HCEC 1CT (cell line): Measurements from ENCODE around the gene PHAX.
"Not testable (repeated sequence)": the region's sequence is repeated elsewhere in the genome, so short reads cannot be mapped to it uniquely, and the experiment has no call there.

Experiments used
- DNase-seq: peaks from one replicate; pipeline ENCODE4 v3.0.0-alpha.2; 2017

The PHAX gene

DNA sequence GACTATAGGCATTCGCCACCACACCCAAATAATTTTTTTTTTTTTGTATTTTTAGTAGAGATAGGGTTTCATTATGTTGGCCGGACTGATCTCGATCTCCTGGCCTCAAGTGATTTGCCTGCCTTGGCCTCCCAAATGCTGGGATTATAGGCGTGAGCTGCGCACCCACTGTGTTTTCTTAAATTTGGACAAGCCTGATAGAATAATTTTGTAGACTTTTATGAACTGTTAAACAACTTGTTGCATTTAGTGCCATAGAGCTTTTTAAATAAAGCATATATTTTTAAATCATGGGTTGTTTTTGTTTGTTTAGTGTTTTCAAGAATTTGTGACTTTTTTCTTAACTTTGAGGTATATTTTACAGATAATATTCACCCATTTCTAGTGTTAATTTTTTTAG, 4.8 kb downstream of the PHAX start:
- DNase-seq: no peak

DNA sequence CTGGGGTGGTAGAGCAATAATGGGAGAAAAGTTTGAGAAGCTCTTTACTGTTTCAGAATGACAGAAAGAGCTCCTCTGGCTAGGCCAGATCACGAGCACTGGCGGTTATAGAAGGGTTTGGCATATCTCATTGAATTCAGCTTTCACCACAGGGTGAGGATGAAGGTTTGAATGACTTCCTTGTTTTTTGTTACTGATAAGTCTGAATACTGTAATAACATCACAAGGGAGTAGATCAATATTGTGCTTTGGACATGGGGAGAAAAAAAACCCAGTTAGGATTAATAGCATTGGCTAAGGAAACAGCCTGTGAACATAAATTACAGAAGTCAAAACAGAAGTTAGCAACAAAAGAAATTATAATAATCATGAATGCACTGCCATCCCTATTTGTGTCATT, 9.4 kb downstream of the PHAX start:
- no peak for DNase-seq

DNA sequence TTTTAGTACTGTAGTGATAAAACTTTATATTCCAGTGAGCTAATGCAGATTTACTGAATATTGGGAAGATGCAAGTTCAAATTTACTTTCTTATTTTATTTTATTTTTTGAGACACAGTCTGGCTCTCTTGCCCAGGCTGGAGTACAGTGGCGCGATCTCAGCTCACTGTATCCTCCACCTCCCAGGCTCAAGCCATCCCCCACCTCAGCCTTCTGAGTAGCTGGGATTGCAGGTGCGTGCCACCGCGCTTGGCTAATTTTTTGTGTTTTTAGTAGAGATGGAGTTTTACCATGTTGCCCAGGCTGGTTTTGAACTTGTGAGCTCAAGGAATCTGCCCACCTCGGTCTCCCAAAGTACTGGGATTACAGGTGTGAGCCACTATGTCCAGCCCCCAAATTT, 9.9 kb downstream of the PHAX start:
- no peak for DNase-seq

DNA sequence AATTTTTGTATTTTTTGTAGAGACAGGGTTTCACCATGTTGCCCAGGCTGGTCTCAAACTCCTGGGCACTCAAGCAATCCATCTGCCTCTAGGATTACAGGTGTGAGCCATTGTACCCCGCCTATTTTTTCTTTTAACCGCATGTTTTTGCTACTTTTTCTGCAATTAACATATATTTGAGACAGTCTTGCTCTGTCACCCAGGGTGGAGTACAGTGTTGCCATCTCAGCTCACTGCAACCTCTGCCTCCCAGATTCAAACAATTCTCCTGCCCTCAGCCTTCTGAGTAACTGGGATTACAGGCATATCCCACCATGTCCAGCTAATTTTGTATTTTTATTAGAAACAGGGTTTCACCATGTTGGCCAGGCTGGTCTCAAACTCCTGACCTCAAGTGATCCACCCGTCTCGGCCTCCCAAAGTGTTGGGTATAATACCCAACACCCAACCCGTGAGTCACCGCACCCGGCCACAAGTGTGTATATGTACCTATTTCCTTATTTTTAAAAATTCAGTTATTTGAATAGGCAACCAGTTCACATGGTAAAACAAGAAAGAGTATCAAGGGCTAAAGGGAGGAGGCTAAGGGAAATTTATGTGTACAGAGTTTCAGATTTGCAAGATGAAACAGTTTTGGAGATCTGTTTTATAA, 13.3 kb downstream of the PHAX start:
- DNase-seq: no peak

DNA sequence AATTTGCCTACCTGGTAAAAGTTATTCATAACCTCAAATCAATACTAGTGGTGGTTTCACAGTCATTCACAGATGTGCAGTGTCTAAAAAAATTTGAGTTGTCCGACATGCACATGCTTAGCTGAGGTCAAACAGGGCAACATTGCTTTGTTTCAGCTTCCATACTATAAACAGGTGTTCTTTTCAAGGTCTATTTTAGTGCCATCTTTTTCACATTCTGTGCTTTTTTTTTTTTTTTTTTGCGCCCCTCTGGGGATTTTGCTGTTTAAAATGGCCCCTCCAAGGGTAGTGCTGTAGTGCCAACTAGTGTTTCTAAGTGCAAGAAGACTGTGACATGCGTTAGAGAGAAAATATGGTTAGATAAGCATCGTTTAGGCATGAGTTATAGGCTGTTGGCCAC, 14.5 kb downstream of the PHAX start:
- DNase-seq: no peak

DNA sequence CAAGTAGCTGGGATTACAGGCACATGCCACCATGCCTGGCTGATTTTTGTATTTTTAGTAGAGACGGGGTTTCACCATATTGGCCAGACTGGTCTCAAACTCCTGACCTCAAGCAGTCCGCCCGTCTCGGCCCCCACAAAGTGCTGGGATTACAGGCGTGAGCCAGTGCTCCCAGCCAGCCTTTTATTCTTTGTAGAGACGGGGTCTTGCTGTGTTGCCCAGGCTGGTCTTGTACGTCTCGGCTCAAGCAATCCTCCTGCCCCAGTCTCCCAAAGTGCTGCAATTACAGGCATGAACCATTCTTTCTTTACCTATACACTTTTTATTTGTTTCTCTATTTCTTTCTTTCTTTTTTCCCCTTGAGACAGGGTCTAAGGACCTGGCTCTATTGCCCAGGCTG, 16.9 kb downstream of the PHAX start:
- DNase-seq: not testable (repeated sequence)

DNA sequence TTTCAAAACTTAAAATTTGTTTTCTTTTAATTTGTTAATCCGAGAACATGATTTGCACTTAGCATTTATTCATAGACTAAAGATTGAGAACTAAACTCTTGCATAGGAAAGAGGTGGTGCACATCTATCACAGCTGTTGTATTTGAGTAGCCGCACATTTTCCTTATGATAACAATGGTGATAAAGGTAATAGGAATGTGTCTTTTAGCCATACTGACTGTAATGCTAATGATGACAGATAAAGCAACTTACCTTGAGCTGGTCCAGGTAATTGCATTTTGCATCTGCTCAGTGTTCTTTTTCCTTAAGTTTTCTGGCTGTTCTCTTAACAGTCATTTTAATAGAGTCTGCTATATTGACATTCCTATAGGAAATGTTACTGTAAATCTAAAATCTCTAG, 19.0 kb downstream of the PHAX start:
- DNase-seq: no peak

DNA sequence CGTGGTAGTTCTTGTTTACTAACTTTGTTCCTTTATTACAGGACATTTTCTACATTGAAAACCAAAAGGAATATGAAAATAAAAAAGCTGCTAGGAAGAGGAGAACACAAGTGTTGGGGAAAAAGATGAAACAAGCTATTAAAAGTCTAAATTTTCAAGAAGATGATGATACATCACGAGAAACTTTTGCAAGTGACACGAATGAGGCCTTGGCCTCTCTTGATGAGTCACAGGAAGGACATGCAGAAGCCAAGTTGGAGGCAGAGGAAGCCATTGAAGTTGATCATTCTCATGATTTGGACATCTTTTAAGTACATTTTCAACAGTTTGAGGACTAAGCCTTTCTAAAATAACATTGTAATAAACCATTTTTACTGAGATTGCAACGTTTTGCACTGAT, 23.8 kb downstream of the PHAX start:
- DNase-seq: peak; percentile 88

DNA sequence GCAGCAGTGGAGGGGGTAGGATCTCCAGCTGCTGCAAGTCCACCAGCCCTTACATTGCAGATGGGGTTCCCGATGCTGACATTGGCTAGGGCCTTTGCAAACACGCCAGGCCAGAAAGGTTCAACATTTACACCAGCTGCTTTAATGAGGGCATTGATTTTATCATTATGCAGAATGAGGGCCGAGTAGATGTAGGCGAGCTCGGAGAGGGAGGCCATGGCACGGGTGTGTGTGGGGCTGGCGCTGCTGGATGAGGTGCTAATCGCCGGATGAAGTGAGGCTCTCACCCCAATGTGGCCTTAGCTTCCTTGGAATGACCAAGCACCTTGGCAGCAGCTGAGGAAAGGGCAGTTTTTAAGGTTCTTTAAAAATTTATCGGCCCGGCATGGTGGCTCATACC, 27.4 kb downstream of the PHAX start:
- DNase-seq: no peak

DNA sequence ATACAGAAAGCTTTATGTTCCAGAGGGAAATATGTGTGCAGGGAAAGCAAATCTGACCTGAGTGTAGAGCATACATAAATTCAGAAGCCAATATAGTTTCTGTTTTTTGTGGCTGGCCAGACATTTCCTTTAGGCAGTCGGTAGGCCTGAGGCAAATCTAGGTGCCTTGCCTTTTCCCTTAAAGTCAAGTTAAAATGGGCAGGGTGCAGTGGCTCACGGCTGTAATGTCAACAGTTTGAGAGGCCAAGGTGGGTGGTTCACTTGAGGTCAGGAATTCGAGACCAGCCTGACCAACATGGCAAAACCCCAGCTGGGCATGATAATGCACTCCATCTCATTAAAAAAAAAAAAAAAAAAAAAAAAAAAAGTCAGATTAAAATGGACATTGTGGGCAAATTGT, 31.2 kb downstream of the PHAX start:
- DNase-seq: no peak

DNA sequence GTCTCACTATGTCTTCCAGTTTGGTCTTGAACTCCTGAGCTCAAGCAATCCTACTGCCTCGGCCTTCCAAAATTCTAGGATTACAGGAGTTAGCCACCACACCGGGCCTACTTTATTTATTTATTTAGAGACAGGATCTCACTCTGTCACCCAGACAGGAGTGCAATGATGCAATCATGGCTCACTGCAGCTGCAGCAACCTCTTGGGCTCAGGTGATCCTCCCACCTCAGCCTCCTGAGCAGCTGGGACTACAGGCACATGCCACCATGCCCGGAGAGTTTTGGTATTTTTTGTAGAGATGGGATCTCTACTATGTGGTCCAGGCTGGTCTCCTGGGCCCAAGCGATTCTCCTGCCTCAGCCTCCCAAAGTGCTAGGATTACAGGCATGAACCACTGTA, 32.8 kb downstream of the PHAX start:
- no peak for DNase-seq

DNA sequence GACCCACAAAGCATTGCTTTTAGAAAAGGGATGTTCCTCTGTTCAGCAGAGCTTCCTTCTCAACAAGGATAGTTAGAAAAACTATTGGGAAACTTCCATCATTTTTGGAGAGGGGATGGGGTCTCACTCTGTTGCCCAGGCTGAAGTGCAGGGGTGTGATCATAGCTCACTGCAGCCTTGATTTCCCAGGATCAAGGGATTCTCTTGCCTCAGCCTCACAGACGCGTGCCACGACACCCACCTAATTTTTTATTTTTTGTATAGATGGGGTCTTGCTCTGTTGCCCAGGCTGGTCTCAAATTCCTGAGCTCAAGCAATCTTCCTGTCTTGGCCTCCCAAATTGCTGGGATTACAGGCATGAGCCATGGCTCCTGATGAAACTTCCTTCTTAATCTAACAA, 34.8 kb downstream of the PHAX start:
- no peak for DNase-seq

DNA sequence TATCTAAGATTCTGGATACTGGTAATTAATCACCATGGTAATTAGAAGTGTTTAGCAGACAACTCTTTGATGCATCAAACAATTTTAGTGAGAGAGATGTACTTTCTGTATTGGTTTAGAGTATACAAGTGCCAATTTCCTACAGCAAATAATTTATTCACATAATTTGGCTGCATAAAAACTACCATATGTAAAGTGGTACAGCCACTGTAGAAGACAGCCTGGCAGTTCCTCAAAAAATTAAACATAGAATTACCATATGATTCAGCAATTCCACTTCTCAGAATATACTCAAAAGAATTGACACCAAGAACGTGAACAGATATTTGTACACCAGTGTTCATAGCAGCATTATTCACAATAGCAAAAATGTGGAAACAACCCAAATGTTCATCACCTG, 36.2 kb downstream of the PHAX start:
- DNase-seq: no peak

DNA sequence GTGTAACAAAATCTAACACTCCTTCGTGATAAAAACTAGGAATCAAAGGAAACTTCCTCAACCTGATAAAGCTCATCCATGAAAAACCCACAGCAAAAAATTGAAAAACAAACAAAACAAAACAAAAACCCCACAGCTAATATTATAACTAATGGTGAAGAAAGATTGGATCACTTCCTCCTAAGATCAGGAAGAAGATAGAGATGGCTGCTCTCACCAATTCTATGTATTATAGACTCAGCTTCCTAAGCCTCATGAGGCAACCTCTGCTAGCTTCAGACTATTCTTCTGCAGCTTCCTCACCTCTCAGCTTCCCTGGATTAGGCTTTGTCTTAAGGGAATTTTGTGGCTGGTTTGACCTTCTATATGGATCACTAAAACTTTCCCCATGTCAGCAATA, 40.1 kb downstream of the PHAX start:
- DNase-seq: no peak

DNA sequence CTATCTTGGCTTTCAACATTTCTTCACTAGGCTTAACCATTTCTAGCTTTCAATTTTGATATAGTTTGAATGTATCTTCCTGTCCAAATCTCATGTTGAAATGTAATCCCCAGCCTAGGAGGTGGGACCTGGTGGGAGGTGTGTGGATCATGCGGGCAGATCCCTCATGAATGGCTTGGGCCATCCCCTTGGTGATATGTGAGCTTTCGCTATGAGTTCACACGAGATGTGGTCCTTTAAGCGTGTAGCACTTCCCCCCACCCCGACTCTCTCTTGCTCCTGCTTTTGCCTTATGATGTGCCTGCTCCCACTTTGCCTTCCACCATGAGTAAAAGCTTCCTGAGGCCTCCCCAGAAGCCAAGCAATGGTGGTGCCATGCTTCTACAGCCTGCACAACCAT, 40.6 kb downstream of the PHAX start:
- DNase-seq: no peak

DNA sequence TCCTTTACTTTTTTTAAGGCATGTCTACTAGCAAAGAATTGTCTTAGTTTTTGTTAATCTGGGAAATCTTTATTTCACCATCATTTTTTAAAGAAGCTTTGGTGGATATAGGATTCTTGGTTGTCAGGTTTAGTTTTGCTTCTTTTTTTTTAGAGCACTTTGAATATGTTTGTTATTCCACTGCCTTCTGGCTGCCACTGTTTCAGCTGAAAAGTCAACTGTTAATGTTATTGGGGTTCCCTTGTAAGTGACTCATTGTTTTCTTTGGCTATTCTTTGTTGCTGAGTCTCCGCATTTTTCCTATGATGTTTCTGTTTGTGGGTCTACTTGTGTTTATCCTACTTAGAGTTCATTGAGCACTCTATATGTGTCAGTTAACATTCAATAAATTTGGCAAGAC, 44.4 kb downstream of the PHAX start:
- DNase-seq: peak; percentile 28

DNA sequence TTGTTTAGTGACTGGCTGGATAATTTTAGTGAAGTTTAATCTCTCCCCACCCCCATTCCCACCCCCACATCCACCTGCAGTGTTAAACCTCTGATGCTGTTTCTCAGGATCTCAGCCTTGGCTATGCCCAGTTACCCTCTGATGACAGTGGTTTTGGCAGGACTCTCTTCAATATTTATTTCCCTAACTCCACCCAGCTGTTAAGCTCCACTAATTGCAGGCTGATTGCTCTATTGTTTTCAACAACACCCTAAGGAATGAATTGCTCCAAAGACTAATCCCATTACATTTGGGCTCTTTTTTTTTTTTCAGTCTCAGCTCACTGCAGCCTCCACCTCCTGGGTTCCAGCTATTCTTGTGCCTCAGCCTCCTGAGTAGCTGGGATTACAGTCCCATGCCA, 46.3 kb downstream of the PHAX start:
- no peak for DNase-seq

DNA sequence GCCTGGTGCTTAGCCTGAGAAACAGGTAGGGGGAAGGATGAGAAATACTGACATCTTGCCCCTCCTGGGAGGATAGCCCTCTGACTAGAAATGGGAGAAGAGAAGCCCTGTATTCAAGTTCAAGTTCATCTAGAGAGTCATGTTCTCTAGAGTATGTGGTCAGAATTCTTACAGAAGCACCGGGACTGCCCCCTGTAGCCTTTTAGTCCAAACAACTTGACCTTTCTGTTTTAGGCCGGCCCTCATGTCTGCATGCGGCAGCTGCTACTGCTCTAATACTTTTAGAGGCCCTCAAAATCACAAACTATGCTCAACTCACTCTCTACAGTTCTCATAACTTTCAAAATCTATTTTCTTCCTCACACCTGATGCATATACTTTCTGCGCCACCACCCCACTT, 47.7 kb downstream of the PHAX start:
- no peak for DNase-seq

DNA sequence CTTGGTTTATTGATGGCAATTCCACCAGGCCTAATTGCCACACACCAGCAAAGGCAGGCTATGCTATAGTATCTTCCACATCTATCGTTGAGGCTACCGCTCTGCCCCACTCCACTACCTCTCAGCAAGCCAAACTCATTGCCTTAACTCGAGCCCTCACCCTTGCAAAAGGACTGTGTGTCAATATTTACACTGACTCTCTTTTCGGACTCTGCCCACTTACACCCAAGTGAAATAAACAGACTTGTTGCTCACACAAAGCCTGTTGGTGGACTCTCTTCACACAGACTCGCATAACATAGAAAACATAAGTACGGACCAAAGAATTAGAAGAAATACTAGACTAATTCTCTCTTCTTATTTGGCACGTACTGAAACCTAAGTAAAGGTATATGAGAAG, 48.3 kb downstream of the PHAX start:
- DNase-seq: not testable (repeated sequence)

DNA sequence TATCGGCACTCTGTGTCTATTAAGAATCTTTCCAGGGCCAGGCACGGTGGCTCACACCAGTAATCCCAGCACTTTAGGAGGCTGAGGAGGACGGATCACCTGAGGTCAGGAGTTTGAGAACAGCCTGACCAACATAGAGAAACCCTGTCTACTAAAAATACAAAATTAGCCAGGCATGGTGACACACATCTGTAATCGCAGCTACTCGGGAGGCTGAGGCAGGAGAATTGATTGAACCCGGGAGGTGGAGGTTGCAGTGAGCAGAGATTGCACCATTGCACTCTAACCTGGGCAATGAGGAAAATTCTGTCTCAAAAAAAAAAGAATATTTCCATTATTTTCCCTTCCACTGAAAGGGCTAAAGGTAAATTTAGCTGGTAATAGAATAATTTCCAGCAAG, 49.0 kb downstream of the PHAX start:
- DNase-seq: not testable (repeated sequence)

DNA sequence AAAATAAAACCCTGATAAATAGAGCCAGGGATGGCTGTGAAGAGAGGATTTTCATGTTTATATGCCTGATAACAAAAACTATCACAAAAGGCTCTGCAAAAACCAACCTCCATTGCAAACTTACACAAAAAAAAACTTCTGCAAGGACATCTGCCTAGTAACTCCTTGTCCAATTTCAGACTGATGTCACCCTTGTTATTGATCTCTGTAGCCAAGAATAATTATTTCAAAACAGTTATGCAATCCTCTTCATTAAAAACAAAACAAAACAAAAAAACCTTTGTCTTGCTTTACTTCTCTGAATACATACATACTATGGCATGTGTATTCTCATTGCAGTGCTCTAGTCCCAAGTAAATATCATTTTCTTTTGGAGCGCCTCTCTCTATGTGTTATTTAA, 49.7 kb downstream of the PHAX start:
- no peak for DNase-seq

DNA sequence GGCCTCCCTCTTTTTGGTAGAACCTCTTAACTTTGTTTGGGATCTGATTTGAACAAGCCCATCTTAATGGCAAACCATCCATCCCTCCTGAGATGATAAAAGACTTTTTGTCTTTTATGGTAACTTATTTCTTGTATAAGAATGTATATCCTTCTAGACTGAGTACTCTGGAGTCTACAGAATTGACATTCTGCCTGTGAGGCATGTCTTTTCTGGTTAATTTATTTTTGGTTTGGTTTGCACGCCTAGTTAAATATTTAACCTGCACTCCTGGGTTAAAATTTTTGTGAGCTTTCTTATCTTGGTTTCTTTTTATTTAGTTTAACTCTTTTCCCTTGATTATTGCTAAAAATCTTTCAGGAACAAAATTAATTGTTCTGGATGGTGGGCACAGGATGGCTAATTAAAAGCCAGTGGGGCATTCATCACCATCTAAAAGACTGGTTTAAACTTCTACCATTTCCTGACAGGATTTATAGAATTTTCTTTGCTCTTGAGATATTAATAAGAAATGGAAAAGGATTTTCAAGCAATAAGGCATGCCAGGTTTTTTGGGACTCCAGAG, 50.3 kb downstream of the PHAX start:
- no peak for DNase-seq

DNA sequence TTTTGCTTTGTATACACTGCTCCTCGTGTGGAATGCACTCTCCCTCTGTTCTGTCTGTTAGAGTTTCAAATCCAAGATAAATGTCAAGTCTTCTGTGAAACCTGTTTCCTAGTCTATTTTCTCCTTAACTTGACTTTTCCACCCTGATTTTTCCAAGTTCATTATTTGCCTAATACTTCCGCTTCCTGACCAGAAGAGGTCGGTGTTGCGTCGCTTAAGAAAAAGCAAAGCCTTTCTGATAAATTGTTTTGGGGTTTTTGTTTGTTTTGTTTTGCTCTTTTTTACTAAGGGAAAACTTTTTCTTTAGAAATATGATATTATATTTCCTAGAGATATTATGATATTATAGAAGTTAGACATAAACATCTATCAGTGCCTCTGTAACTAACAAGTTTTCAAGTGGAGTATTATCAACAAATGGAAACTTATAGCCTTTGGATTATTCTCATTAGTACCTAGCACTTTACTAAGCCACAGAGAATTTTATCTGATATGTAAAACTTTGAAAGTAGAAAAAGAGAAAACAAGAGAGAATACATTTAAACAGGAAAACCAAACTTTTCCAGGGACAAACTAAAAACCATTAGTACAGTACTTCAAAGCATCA, 55.8 kb downstream of the PHAX start:
- peak; percentile 48 for DNase-seq

DNA sequence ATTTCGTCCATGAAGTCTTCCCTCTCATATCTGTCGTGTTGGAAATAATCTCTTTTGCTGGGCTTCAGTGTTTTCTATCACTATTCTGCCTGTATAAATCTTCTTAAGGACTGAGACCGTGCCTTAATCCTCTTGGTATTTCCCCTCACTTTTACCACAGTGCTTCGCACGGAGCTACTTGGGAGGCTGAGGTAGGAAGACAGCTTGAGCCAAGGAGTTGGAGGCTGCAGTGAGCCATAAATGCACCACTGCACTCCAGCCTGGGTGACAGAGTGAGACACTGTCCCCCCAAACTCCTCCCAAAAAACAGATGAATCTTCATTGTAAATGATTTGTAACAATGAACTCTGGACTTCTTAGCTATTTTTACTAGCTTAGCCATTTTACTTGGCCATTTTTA, 57.8 kb downstream of the PHAX start:
- no peak for DNase-seq
